HCT116 (cell line): ENCODE data around the gene METTL3. TPM values are rescaled to one million over a fixed set of nuclear protein-coding genes. Genes with fewer than 3 reads are reported as not detected.

Experiments used
- ATAC-seq: fragments of 200-7000 bp; cut with Tn5 transposase; 2 replicates; pipeline ENCODE4 v1.9.1; 2020; ENCODE audit warnings: mild to moderate bottlenecking, moderate library complexity
- BruUV-seq: library from RNA; stranded (reverse); fragments of 400-500 nt; replicated peaks from 2 replicates; lab custom pipeline; 2021; lab: Mats Ljungman, UMichigan
- CTCF ChIA-PET: fragments of 300-600 bp; sonication (Branson Sonifier 250); formaldehyde crosslinking; loops from one replicate; lab custom pipeline; 2021; ENCODE audit warnings: antibody characterized with exemption; lab: Charles Lee
- POLR2A ChIA-PET: fragments of 300-600, 350-600 bp; sonication (Branson Sonifier 250); formaldehyde crosslinking; loops from one replicate; lab custom pipeline; 2021; ENCODE audit warnings: antibody characterized with exemption; lab: Charles Lee
- RAD21 ChIA-PET, 2 experiments: fragments of 300-600 bp; sonication (Branson Sonifier 250); formaldehyde crosslinking; loops; one replicate each; lab custom pipeline; 2023; ENCODE audit warnings: low total read pairs in 2 of 2; ENCODE audit not compliant: uncharacterized antibody in 2 of 2, unreplicated experiment in 2 of 2, low non-redundant PET in 1 of 2; lab: Charles Lee
- DNase-seq: peaks from one replicate; pipeline ENCODE4 v3.0.0-alpha.2; 2010; ENCODE audit warnings: low read depth, low spot score
- H2AFZ ChIP-seq: fragments of 200-600 bp; shearing (Covaris generic), sonication (generic); 2 replicates; pipeline ENCODE4 v1.6.1; 2017; ENCODE audit warnings: low read depth, mixed run types, mixed read lengths, antibody characterized with exemption, low read length; ENCODE audit not compliant: poor library complexity, severe bottlenecking
- H3K27ac ChIP-seq: 2 replicates; pipeline ENCODE4 v1.5.1; 2012; ENCODE audit warnings: low read depth, low read length
- H3K27me3 ChIP-seq: fragments of 200-600 bp; sonication (generic); 2 replicates; pipeline ENCODE4 v1.6.1; 2016; ENCODE audit warnings: mixed run types, low read length, mixed read lengths; ENCODE audit not compliant: insufficient read depth
- H3K36me3 ChIP-seq, 2 experiments: fragments of 200-500 bp in 1 of 2; fragments of 200-600 bp in 1 of 2; sonication (Bioruptor generic) in 1 of 2; sonication (generic) in 1 of 2; 2 replicates each; pipeline versions ENCODE4 v1.5.1 to v1.6.1; 2014 to 2016; ENCODE audit warnings: low read length in 2 of 2, inconsistent platforms in 1 of 2, mixed read lengths in 1 of 2, mixed run types in 1 of 2; ENCODE audit not compliant: insufficient read depth in 2 of 2, control insufficient read depth in 1 of 2
- H3K4me1 ChIP-seq, 2 experiments: fragments of 200-600 bp in 1 of 2; sonication (generic) in 1 of 2; 2 replicates each; pipeline versions ENCODE4 v1.5.1 to v1.6.1; 2012 to 2017; ENCODE audit warnings: low read length in 2 of 2, inconsistent platforms in 1 of 2, mild to moderate bottlenecking in 1 of 2, mixed read lengths in 1 of 2, mixed run types in 1 of 2, moderate library complexity in 1 of 2; ENCODE audit not compliant: insufficient read depth in 2 of 2, control insufficient read depth in 1 of 2
- H3K4me2 ChIP-seq: fragments of 200-600 bp; sonication (generic); 2 replicates; pipeline ENCODE4 v1.6.1; 2017; ENCODE audit warnings: mixed run types, low read length, mixed read lengths
- H3K4me3 ChIP-seq, 2 experiments: fragments of 200-600 bp in 1 of 2; sonication (generic) in 1 of 2; replicated peaks in 1 of 2; 2 replicates each; pipeline ENCODE4 v1.5.1; 2011 to 2016; ENCODE audit warnings: low read length in 2 of 2, control low read depth in 1 of 2, low read depth in 1 of 2, mild to moderate bottlenecking in 1 of 2, mixed read lengths in 1 of 2, mixed run types in 1 of 2
- H3K79me2 ChIP-seq: fragments of 200-600 bp; sonication (generic); 2 replicates; pipeline ENCODE4 v1.6.1; 2017; ENCODE audit warnings: mild to moderate bottlenecking, mixed run types, low read length, moderate library complexity, mixed read lengths; ENCODE audit not compliant: insufficient read depth
- H3K9ac ChIP-seq: fragments of 200-600 bp; sonication (generic); 2 replicates; pipeline ENCODE4 v1.6.1; 2016; ENCODE audit warnings: low read length, mixed read lengths
- H3K9me2 ChIP-seq: fragments of 200-600 bp; sonication (generic), shearing (Covaris generic); 2 replicates; pipeline ENCODE4 v1.6.1; 2017; ENCODE audit warnings: mixed run types, mild to moderate bottlenecking, moderate library complexity; ENCODE audit not compliant: insufficient read depth
- H3K9me3 ChIP-seq, 2 experiments: fragments of 200-500 bp in 1 of 2; fragments of 200-600 bp in 1 of 2; sonication (Bioruptor generic) in 1 of 2; sonication (generic) in 1 of 2; 2 replicates each; pipeline ENCODE4 v1.6.1; 2014 to 2017; ENCODE audit warnings: low read length in 2 of 2, mixed read lengths in 2 of 2, inconsistent platforms in 1 of 2, low read depth in 1 of 2, mild to moderate bottlenecking in 1 of 2, mixed run types in 1 of 2, moderate library complexity in 1 of 2; ENCODE audit not compliant: control insufficient read depth in 1 of 2, insufficient read depth in 1 of 2
- H4K20me1 ChIP-seq: fragments of 200-600 bp; sonication (generic), shearing (Covaris generic); 2 replicates; pipeline ENCODE4 v1.6.1; 2017; ENCODE audit warnings: mixed run types, mild to moderate bottlenecking, moderate library complexity; ENCODE audit not compliant: insufficient read depth
- CBX3 ChIP-seq: IDR thresholded peaks from 2 replicates; pipeline ENCODE4 v1.6.1; 2012; ENCODE audit warnings: low read depth
- CTCF ChIP-seq, 3 experiments: fragments of 200-600 bp in 1 of 3; sonication (generic) in 1 of 3; IDR thresholded peaks in 2 of 3; conservative IDR thresholded peaks in 1 of 3; 2 replicates each; pipeline ENCODE4 v1.5.1; 2012 to 2017; ENCODE audit warnings: low read depth in 2 of 3, low read length in 2 of 3, antibody characterized with exemption in 1 of 3, borderline replicate concordance in 1 of 3, control low read depth in 1 of 3, mild to moderate bottlenecking in 1 of 3, mixed read lengths in 1 of 3, mixed run types in 1 of 3, moderate library complexity in 1 of 3; ENCODE audit not compliant: insufficient read depth in 1 of 3
- EZH2 ChIP-seq: fragments of 200-600 bp; sonication (generic); IDR thresholded peaks from 2 replicates; pipeline ENCODE4 v1.6.1; 2017; ENCODE audit warnings: antibody characterized with exemption, mixed run types
- POLR2A ChIP-seq: IDR thresholded peaks from 2 replicates; pipeline ENCODE4 v1.7.0; 2011; ENCODE audit warnings: borderline replicate concordance; ENCODE audit not compliant: insufficient read depth, insufficient read length; ENCODE audit errors: extremely low read depth
- RAD21 ChIP-seq: IDR thresholded peaks from 2 replicates; pipeline ENCODE4 v1.6.1; 2012; ENCODE audit warnings: low read depth, mild to moderate bottlenecking
- REST ChIP-seq: IDR thresholded peaks from 2 replicates; pipeline ENCODE4 v1.6.1; 2012; ENCODE audit warnings: low read depth
- SIN3A ChIP-seq: IDR thresholded peaks from 2 replicates; pipeline ENCODE4 v1.6.1; 2012; ENCODE audit warnings: low read depth
- TCF7L2 ChIP-seq: IDR thresholded peaks from 2 replicates; pipeline ENCODE4 v1.7.0; 2011; ENCODE audit warnings: borderline replicate concordance, inconsistent platforms; ENCODE audit not compliant: insufficient read depth, insufficient read length; ENCODE audit errors: extremely low read depth
- intact Hi-C: fragments of 100-400 bp; cut with micrococcal nuclease; formaldehyde crosslinking; loops from 2 replicates; pipeline ENCODE4 v1.10.0; 2022
- total RNA-seq: library from RNA; stranded (reverse); gene quantifications from one replicate; pipeline ENCODE4 v1.2.1, GENCODE V29; 2021; ENCODE audit not compliant: unreplicated experiment
- TF ChIP-seq, protein P1 (sequence below): IDR thresholded peaks from 2 replicates; pipeline ENCODE4 v1.6.1; 2012
- TF ChIP-seq, protein P2 (sequence below): IDR thresholded peaks from 2 replicates; pipeline ENCODE4 v1.6.1; 2012

The METTL3 gene
- total RNA-seq, 1 experiment from 2014 or later: 62.3 TPM

DNA sequence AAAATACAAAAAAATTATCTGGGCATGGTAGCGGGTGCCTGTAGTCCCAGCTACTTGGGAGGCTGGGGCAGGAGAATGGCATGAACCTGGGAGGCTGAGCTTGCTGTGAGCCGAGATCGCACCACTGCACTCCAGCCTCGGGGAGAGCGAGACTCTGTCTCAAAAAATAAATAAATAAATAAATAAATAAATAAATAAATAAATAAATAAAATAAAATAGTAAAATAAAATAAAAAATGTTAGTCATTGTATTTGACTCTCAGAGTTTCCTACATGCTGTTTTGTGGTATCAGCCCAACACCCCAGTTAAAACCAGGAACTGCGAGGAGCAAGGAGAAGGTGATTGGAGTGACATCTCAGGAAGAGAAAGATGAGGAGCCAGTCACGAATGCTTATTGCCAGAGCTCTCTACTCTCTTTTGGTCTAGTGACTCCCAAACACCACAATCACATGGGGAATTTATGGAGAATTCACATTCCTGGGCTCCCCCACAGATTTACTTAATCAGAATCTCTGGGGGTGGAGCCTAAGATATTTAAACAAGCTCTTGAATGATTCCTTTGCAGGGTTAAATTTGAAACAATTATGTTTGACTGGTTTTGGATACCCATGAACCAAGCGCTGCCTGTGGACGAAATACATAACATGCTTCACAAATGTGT, 30.4 kb upstream of the METTL3 start:
- ATAC-seq (no peak), DNase-seq (no peak)
- no peaks in the 10 kb centered on the region for H4K20me1 ChIP-seq
- ChIA-PET POLR2A (no interaction called here), CTCF (no interaction called here), RAD21 (no interaction called here)
- H3K4me3 ChIP-seq: no peak overlapping the region
- no peaks in the 10 kb centered on the region for H3K9me2 ChIP-seq
- peaks cover 6% of the 10 kb centered on the region; the same call in 1 of the 2 replicates for H3K27me3 ChIP-seq
- intact Hi-C loops: no loop called here
- H3K4me1 ChIP-seq: no peaks in the 10 kb centered on the region
- no peaks in the 10 kb centered on the region for H3K79me2 ChIP-seq
- no peak overlapping the region for H2AFZ ChIP-seq
- H3K9me3 ChIP-seq: no peaks in the 10 kb centered on the region
- TF ChIP-seq POLR2A: no peak
- TF ChIP-seq EZH2: no peak
- no peak for TF ChIP-seq SIN3A
- no peak for TF ChIP-seq CBX3
- TF ChIP-seq, protein P1, sequence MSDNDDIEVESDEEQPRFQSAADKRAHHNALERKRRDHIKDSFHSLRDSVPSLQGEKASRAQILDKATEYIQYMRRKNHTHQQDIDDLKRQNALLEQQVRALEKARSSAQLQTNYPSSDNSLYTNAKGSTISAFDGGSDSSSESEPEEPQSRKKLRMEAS: no peak
- TF ChIP-seq CTCF (IDR thresholded peaks at IDR 0.05 in 2 of 3, conservative IDR thresholded peaks at IDR 0.05 in 1 of 3; ENCODE audit: borderline replicate concordance in 1 of 3, insufficient read depth in 1 of 3, low read depth in 2 of 3, low read length in 2 of 3): no peak
- TF ChIP-seq, protein P2, sequence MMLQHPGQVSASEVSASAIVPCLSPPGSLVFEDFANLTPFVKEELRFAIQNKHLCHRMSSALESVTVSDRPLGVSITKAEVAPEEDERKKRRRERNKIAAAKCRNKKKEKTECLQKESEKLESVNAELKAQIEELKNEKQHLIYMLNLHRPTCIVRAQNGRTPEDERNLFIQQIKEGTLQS: no peak
- TF ChIP-seq REST: no peak
- no peak for TF ChIP-seq RAD21
- no peak for TF ChIP-seq TCF7L2
- no peak overlapping the region for H3K9ac ChIP-seq
- H3K27ac ChIP-seq: no peak overlapping the region
- H3K36me3 ChIP-seq: no peaks in the 10 kb centered on the region
- no TSS peak for BruUV-seq
- H3K4me2 ChIP-seq: no peak overlapping the region
